A549 (cell line): ENCODE results near the gene NXPH2. TPM values are rescaled to one million over a fixed set of nuclear protein-coding genes. Genes with fewer than 3 reads are reported as not detected.

Experiments
- ATAC-seq, 2 experiments: fragments of 200-7000 bp in 1 of 2; fragments of >200 bp in 1 of 2; cut with Nextera tagmentation in 1 of 2; cut with Tn5 transposase in 1 of 2; 3 replicates each; pipeline versions ENCODE4 v1.8.0 to v1.9.1; 2018 to 2020; ENCODE audit warnings: mild to moderate bottlenecking in 1 of 2, moderate library complexity in 1 of 2
- CTCF ChIA-PET: fragments of 300-600 bp; sonication (Branson Sonifier 250); formaldehyde crosslinking; extraction: SDS; loops from one replicate; lab custom pipeline; 2021; ENCODE audit warnings: antibody characterized with exemption, inconsistent platforms; lab: Yijun Ruan, JAX
- POLR2A ChIA-PET: fragments of 350-600 bp; formaldehyde crosslinking; extraction: SDS; loops from one replicate; lab custom pipeline; 2021; ENCODE audit warnings: antibody characterized with exemption, inconsistent platforms; lab: Yijun Ruan, JAX
- DNase-seq, 2 experiments: peaks; one replicate each; pipeline versions ENCODE4 v3.0.0 to v3.0.0-alpha.2; 2011 to 2016; ENCODE audit warnings: low read depth in 1 of 2, low spot score in 1 of 2
- FAIRE-seq: peaks from 2 replicates; lab custom pipeline; 2011; peaks lifted over from hg19 to GRCh38; lab: Jason Lieb, UNC
- H3K27ac ChIP-seq, 2 experiments: fragments of >200 bp; sonication (Bioruptor Twin); formaldehyde crosslinking; 3 replicates each; pipeline ENCODE4 v1.5.1; 2016 to 2017
- H3K4me1 ChIP-seq: fragments of >200 bp; sonication (Bioruptor Twin); formaldehyde crosslinking; 3 replicates; pipeline ENCODE4 v1.6.1; 2016
- H3K4me2 ChIP-seq: fragments of >200 bp; sonication (Bioruptor Twin); formaldehyde crosslinking; 3 replicates; pipeline ENCODE4 v1.6.1; 2016
- H3K4me3 ChIP-seq: fragments of >200 bp; sonication (Bioruptor Twin); formaldehyde crosslinking; 3 replicates; pipeline ENCODE4 v1.5.1; 2016
- H3K9me3 ChIP-seq: fragments of >200 bp; sonication (Bioruptor Twin); formaldehyde crosslinking; 3 replicates; pipeline ENCODE4 v1.6.1; 2016
- BHLHE40 ChIP-seq: IDR thresholded peaks from 2 replicates; pipeline ENCODE4 v1.6.1; 2012; ENCODE audit warnings: low read depth, low read length, inconsistent platforms
- ESRRA ChIP-seq: fragments of 150-350 bp; IDR thresholded peaks from 2 replicates; pipeline ENCODE4 v1.6.1; 2014; ENCODE audit warnings: mild to moderate bottlenecking, low read length, borderline replicate concordance
- FOSB ChIP-seq: fragments of 250-450 bp; sonication (Bioruptor Pico); IDR thresholded peaks from 2 replicates; pipeline ENCODE4 v1.5.0; 2020; ENCODE audit warnings: mild to moderate bottlenecking, moderate library complexity
- FOXS1 ChIP-seq: fragments of 250-450 bp; sonication (Bioruptor Pico); IDR thresholded peaks from 2 replicates; pipeline ENCODE4 v1.5.0; 2020; ENCODE audit warnings: mild to moderate bottlenecking, moderate library complexity
- GATA3 ChIP-seq: IDR thresholded peaks from 2 replicates; pipeline ENCODE4 v1.6.1; 2012; ENCODE audit warnings: borderline replicate concordance
- HEYL ChIP-seq: fragments of 250-450 bp; sonication (Bioruptor Pico); IDR thresholded peaks from 2 replicates; pipeline ENCODE4 v1.8.0; 2021; ENCODE audit warnings: mild to moderate bottlenecking, moderate library complexity
- HOXA7 ChIP-seq: fragments of 250-450 bp; sonication (Bioruptor Pico); IDR thresholded peaks from 2 replicates; pipeline ENCODE4 v1.5.0; 2020; ENCODE audit warnings: mild to moderate bottlenecking, moderate library complexity
- HOXB13 ChIP-seq: fragments of 250-450 bp; sonication (Bioruptor Pico); IDR thresholded peaks from 2 replicates; pipeline ENCODE4 v1.5.0; 2020; ENCODE audit warnings: low read depth, mild to moderate bottlenecking, moderate library complexity
- JUN ChIP-seq, 2 experiments: fragments of >200 bp; sonication (Bioruptor Twin); formaldehyde crosslinking; IDR thresholded peaks; 2 replicates in 1 of 2; 3 replicates in 1 of 2; pipeline ENCODE4 v1.6.1; 2016 to 2017
- KDM1A ChIP-seq: fragments of 200-600 bp; sonication (generic); IDR thresholded peaks from 2 replicates; pipeline ENCODE4 v1.6.1; 2016; ENCODE audit warnings: low read depth, mild to moderate bottlenecking
- MYC ChIP-seq: IDR thresholded peaks from 2 replicates; pipeline ENCODE4 v1.6.1; 2012; ENCODE audit warnings: mild to moderate bottlenecking, inconsistent platforms, low read length, improper control_type of control experiment, borderline replicate concordance
- NFE2L2 ChIP-seq: fragments of 150-350 bp; conservative IDR thresholded peaks from 2 replicates; pipeline ENCODE4 v1.6.1; 2014; ENCODE audit warnings: low read length
- NR3C1 ChIP-seq: fragments of >200 bp; sonication (Bioruptor Twin); formaldehyde crosslinking; IDR thresholded peaks from 3 replicates; pipeline ENCODE4 v1.6.1; 2017
- POLR2A ChIP-seq: IDR thresholded peaks from 2 replicates; pipeline ENCODE4 v1.6.1; 2012; ENCODE audit warnings: mild to moderate bottlenecking, low read length
- RCOR1 ChIP-seq: fragments of 150-350 bp; IDR thresholded peaks from 2 replicates; pipeline ENCODE4 v1.6.1; 2014; ENCODE audit warnings: antibody characterized with exemption, low read length, low read depth
- SMC3 ChIP-seq: fragments of >200 bp; sonication (Bioruptor Twin); formaldehyde crosslinking; IDR thresholded peaks from 3 replicates; pipeline ENCODE4 v1.6.1; 2018; ENCODE audit warnings: inconsistent platforms
- TFCP2L1 ChIP-seq: fragments of 250-450 bp; sonication (Bioruptor Pico); IDR thresholded peaks from 2 replicates; pipeline ENCODE4 v1.5.0; 2021; ENCODE audit warnings: mild to moderate bottlenecking
- TP53 ChIP-seq: fragments of 250-450 bp; sonication (Bioruptor Pico); IDR thresholded peaks from 2 replicates; pipeline ENCODE4 v1.5.0; 2021; ENCODE audit warnings: mild to moderate bottlenecking, moderate library complexity
- WGBS: methylation state at CpG from one replicate; pipeline ENCODE4 v1.1.6; 2017; ENCODE audit errors: missing lambda C conversion rate; 5-methylcytosine and 5-hydroxymethylcytosine counted together
- polyA plus RNA-seq, 4 experiments: library from polyadenylated mRNA; depleted of rRNA in 3 of 4; stranded (reverse); fragments of >200 nt; fragmentation: RNase III in 1 of 4; extraction: RNeasy Plus Mini Kit Qiagen cat#74134 plus additional on column Dnase treatment in 1 of 4; gene quantifications; 2 replicates in 3 of 4; 3 replicates in 1 of 4; pipeline ENCODE4 v1.2.3, GENCODE V29; 2011 to 2017
- TF ChIP-seq, protein P1 (sequence below): fragments of >200 bp; sonication (Bioruptor Twin); formaldehyde crosslinking; IDR thresholded peaks from 3 replicates; pipeline ENCODE4 v1.6.1; 2016
- TF ChIP-seq, protein P2 (sequence below): fragments of 250-450 bp; sonication (Bioruptor Pico); IDR thresholded peaks from 2 replicates; pipeline ENCODE4 v1.5.0; 2020; ENCODE audit warnings: low read depth, mild to moderate bottlenecking, moderate library complexity
- TF ChIP-seq, protein P3 (sequence below): fragments of 200-600 bp; sonication (generic); IDR thresholded peaks from 2 replicates; pipeline ENCODE4 v1.6.1; 2016; ENCODE audit warnings: antibody characterized with exemption, mild to moderate bottlenecking, moderate library complexity
- TF ChIP-seq, protein P4 (sequence below): IDR thresholded peaks from 2 replicates; pipeline ENCODE4 v1.6.1; 2012; ENCODE audit warnings: low read depth, borderline replicate concordance
- TF ChIP-seq, protein P5 (sequence below): fragments of 450-650 bp; IDR thresholded peaks from 2 replicates; pipeline ENCODE4 v1.6.1; 2014; ENCODE audit warnings: antibody characterized with exemption
- TF ChIP-seq, protein P6 (sequence below): IDR thresholded peaks from 2 replicates; pipeline ENCODE4 v1.6.1; 2012

Gene NXPH2
- polyA plus RNA-seq, 2 of the 4 experiments (the other 2 are of a cell fraction): not detected

DNA sequence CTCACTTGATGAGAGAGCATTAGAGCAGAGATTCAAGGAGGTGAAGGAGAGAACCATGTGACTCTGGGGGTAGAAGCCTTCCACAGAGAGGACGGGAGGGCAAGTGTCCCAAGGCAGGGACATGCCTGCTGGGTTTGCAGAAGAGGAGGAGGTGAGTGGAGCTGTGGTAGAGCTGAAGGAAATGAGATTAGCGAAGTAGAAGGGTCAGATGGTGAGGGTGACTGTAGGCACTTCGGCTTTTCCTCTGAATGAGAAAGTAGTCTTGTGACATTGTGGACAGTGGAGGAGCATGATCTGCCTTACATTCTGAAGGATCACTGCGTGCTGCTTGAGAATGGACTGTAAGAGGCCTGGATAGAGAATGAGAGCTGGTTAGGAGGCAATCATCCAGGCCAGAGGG lies 126.0 kb downstream of the NXPH2 start:
- Histone ChIP-seq H3K9me3 (no peaks in the 10 kb centered on the region), H3K27ac (no peak overlapping the region), H3K4me3 (no peak overlapping the region), H3K4me1 (no peaks in the 10 kb centered on the region), H3K4me2 (no peak overlapping the region)
- WGBS: 62% methylated on average over 4 of the region's 4 CpGs
- ChIA-PET POLR2A (no interaction called here), CTCF (no interaction called here)
- ATAC-seq: no peak
- TF ChIP-seq, protein P1, sequence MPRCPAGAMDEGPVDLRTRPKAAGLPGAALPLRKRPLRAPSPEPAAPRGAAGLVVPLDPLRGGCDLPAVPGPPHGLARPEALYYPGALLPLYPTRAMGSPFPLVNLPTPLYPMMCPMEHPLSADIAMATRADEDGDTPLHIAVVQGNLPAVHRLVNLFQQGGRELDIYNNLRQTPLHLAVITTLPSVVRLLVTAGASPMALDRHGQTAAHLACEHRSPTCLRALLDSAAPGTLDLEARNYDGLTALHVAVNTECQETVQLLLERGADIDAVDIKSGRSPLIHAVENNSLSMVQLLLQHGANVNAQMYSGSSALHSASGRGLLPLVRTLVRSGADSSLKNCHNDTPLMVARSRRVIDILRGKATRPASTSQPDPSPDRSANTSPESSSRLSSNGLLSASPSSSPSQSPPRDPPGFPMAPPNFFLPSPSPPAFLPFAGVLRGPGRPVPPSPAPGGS: no peak
- TF ChIP-seq NFE2L2 (no peak), KDM1A (no peak), SMC3 (no peak), POLR2A (no peak), BHLHE40 (no peak), NR3C1 (no peak), GATA3 (no peak), TFCP2L1 (CRISPR knock-in tag) (no peak), RCOR1 (no peak), HOXA7 (CRISPR knock-in tag) (no peak), HEYL (no peak), JUN (IDR thresholded peaks at IDR 0.05) (no peak), HOXB13 (no peak), ESRRA (no peak), FOXS1 (CRISPR knock-in tag) (no peak)
- TF ChIP-seq, protein P2, sequence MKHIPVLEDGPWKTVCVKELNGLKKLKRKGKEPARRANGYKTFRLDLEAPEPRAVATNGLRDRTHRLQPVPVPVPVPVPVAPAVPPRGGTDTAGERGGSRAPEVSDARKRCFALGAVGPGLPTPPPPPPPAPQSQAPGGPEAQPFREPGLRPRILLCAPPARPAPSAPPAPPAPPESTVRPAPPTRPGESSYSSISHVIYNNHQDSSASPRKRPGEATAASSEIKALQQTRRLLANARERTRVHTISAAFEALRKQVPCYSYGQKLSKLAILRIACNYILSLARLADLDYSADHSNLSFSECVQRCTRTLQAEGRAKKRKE (CRISPR knock-in tag): no peak
- TF ChIP-seq, protein P3, sequence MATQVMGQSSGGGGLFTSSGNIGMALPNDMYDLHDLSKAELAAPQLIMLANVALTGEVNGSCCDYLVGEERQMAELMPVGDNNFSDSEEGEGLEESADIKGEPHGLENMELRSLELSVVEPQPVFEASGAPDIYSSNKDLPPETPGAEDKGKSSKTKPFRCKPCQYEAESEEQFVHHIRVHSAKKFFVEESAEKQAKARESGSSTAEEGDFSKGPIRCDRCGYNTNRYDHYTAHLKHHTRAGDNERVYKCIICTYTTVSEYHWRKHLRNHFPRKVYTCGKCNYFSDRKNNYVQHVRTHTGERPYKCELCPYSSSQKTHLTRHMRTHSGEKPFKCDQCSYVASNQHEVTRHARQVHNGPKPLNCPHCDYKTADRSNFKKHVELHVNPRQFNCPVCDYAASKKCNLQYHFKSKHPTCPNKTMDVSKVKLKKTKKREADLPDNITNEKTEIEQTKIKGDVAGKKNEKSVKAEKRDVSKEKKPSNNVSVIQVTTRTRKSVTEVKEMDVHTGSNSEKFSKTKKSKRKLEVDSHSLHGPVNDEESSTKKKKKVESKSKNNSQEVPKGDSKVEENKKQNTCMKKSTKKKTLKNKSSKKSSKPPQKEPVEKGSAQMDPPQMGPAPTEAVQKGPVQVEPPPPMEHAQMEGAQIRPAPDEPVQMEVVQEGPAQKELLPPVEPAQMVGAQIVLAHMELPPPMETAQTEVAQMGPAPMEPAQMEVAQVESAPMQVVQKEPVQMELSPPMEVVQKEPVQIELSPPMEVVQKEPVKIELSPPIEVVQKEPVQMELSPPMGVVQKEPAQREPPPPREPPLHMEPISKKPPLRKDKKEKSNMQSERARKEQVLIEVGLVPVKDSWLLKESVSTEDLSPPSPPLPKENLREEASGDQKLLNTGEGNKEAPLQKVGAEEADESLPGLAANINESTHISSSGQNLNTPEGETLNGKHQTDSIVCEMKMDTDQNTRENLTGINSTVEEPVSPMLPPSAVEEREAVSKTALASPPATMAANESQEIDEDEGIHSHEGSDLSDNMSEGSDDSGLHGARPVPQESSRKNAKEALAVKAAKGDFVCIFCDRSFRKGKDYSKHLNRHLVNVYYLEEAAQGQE: no peak
- TF ChIP-seq, protein P4, sequence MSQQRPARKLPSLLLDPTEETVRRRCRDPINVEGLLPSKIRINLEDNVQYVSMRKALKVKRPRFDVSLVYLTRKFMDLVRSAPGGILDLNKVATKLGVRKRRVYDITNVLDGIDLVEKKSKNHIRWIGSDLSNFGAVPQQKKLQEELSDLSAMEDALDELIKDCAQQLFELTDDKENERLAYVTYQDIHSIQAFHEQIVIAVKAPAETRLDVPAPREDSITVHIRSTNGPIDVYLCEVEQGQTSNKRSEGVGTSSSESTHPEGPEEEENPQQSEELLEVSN: no peak
- no peak for FAIRE-seq
- DNase-seq: no peak

DNA sequence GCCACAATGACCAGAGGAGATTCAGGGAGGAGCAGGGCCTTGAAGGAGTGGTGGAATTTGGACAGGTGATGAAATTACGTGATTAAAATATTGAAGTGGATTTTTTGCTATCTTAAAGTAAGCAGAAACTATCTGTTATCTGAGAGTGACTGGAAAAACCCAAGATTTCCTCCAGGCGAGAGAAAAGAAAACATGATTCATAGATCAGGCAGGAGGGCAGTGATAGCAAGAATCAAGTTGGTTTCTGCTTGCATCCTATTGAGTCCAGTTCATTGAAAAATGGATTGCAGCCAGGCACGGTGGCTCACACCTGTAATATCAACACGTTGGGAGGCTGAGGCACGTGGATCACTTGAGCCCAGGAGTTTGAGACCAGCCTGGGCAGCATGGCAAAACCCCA lies 127.8 kb downstream of the NXPH2 start:
- TF ChIP-seq TP53 (CRISPR knock-in tag) (no peak), ESRRA (no peak), NR3C1 (no peak)
- 31% methylated on average over 5 of the region's 5 CpGs for WGBS
- Histone ChIP-seq H3K4me3 (no peak overlapping the region), H3K27ac (no peak overlapping the region), H3K4me1 (no peaks in the 10 kb centered on the region), H3K4me2 (no peak overlapping the region), H3K9me3 (no peaks in the 10 kb centered on the region)
- DNase-seq: no peak
- POLR2A ChIA-PET: no interaction called here
- CTCF ChIA-PET: no interaction called here
- ATAC-seq: no peak
- FAIRE-seq: no peak

DNA sequence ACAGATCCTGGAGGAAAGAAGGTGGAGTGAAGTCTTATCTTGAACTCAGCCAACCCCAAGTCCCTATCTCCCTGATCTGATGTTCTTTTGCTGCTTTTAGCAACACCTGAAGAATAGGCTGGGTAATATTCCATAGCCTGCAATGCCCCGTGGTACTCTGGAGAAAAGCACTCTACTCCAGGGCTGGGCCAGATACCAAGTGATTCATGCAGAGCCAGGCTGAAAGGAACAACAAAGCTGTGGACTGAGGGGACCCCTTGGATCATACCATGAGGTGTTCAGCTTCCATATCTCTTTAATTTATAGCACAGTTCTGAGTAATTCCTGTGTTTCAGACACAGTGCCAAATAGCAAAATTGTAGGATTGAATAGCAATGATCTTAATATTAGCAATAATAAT lies 130.6 kb downstream of the NXPH2 start:
- no peak for DNase-seq
- no peak for ATAC-seq
- CTCF ChIA-PET: interaction anchor here (0.6 kb wide), 1 partner anchor 24 kb away, joined by 3 read pairs; no protein-coding TSS in a partner anchor
- Histone ChIP-seq H3K4me2 (no peak overlapping the region), H3K9me3 (no peaks in the 10 kb centered on the region), H3K4me1 (no peaks in the 10 kb centered on the region), H3K27ac (no peak overlapping the region), H3K4me3 (no peak overlapping the region)
- 35% methylated on average over 1 of the region's 1 CpG for WGBS
- TF ChIP-seq FOSB (CRISPR knock-in tag): no peak
- TF ChIP-seq MYC: no peak
- TF ChIP-seq, protein P5, sequence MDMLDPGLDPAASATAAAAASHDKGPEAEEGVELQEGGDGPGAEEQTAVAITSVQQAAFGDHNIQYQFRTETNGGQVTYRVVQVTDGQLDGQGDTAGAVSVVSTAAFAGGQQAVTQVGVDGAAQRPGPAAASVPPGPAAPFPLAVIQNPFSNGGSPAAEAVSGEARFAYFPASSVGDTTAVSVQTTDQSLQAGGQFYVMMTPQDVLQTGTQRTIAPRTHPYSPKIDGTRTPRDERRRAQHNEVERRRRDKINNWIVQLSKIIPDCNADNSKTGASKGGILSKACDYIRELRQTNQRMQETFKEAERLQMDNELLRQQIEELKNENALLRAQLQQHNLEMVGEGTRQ: no peak
- TF ChIP-seq, protein P6, sequence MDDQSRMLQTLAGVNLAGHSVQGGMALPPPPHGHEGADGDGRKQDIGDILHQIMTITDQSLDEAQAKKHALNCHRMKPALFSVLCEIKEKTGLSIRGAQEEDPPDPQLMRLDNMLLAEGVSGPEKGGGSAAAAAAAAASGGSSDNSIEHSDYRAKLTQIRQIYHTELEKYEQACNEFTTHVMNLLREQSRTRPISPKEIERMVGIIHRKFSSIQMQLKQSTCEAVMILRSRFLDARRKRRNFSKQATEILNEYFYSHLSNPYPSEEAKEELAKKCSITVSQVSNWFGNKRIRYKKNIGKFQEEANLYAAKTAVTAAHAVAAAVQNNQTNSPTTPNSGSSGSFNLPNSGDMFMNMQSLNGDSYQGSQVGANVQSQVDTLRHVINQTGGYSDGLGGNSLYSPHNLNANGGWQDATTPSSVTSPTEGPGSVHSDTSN: no peak
- TF ChIP-seq, protein P4: no peak
- POLR2A ChIA-PET: no interaction called here
- FAIRE-seq: no peak
